Peyer's patch (tissue), 4 donors: Measurements from ENCODE around the gene ACTRT3.

Experiments used
- POLR2A ChIP-seq, 2 donors: fragments of 450-650 bp; IDR thresholded peaks; one replicate each; pipeline ENCODE4 v1.5.1; 2017; ENCODE audit warnings: antibody characterized with exemption in 2 of 2, mild to moderate bottlenecking in 2 of 2, moderate library complexity in 2 of 2
- TF ChIP-seq, protein P1 (sequence below), 6 experiments: fragments of 450-650 bp in 4 of 6; fragments of 200-600 bp in 2 of 6; sonication (generic) in 1 of 6; IDR thresholded peaks; one replicate each; pipeline ENCODE4 v1.5.1; 2017 to 2019; ENCODE audit warnings: antibody characterized with exemption in 6 of 6, mild to moderate bottlenecking in 3 of 6, moderate library complexity in 1 of 6

DNA sequence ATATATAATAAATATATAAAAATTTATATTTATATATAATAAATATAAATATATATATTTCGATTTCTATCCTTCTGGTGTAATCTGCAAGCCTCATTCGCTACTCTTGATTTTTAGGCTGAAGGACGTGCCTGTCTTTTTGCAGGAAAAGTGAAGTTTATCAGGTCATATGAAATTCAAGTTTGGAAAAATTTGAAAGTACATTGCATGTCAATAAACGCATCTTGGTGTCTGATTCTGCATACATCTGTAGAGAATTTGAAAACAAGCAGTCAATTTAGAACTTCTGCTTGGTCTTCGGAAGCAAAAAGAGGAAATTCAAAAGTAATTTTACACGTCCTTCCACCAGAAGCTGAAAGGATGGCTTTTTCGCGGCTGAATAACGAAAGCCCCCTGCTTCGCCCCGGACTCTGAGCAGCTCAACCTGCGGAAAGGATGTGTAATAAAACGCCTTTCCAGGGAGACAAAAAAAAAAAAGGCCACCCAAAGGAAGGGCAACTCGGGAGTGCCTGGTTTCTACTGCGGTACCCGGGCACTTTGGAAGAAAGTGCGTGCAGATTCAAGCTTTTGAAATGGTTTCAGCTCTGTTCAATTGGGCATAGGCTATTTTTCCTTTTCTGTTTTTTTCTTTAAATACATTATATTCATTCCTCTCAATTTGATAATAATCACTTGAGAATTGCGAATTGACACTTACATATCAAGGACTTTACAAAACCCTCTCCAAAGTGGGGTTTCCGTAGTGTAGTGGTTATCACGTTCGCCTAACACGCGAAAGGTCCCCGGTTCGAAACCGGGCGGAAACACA, 2.3 kb upstream of the ACTRT3 start:
- TF ChIP-seq POLR2A (IDR thresholded peaks at IDR 0.05): no peak
- TF ChIP-seq, protein P1, sequence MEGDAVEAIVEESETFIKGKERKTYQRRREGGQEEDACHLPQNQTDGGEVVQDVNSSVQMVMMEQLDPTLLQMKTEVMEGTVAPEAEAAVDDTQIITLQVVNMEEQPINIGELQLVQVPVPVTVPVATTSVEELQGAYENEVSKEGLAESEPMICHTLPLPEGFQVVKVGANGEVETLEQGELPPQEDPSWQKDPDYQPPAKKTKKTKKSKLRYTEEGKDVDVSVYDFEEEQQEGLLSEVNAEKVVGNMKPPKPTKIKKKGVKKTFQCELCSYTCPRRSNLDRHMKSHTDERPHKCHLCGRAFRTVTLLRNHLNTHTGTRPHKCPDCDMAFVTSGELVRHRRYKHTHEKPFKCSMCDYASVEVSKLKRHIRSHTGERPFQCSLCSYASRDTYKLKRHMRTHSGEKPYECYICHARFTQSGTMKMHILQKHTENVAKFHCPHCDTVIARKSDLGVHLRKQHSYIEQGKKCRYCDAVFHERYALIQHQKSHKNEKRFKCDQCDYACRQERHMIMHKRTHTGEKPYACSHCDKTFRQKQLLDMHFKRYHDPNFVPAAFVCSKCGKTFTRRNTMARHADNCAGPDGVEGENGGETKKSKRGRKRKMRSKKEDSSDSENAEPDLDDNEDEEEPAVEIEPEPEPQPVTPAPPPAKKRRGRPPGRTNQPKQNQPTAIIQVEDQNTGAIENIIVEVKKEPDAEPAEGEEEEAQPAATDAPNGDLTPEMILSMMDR (IDR thresholded peaks at IDR 0.05): no peak
